ENCODE data around the gene SETD3.
"Not testable (repeated sequence)": the region's sequence is repeated elsewhere in the genome, so short reads cannot be mapped to it uniquely, and the experiment has no call there.

SETD3 gene

DNA sequence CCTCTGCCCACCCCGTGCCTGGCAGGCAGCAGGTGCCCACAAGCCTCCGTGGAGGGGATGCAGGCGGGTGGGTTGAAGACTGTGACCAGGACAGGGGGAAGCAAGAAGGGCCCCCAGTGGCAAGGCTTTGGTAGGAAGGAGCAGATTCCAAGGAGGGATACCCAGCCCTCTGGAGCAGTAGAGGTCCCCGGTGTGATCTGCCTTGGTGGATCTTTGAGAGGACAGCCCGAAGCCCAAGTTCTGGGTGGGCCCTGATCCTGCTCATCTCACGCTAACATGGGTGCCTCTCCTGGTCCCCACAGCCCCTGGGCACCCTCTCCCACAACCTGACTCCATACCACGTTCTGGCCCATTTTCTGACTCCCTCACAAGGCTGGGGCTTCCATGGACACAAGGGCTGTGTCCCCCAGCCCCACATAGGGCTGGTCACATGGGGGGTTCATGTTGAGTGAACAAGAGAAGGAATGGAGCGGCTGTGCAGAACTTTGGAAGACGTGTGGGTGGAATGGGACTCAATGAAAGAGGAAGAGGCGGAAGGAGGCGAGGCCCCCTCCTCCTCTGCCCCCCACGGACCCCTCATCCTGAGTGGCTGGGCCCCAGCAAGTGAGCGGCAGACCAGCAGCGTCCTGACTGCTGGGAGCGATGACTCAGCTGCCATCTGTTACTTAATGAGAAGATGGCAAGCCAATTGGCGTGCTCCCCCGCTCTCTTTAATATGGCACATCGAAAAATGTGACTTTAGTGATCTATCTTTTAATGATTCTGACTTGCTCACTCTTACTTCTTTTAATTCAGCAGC lies 131.6 kb downstream of the SETD3 start:
- CTCF ChIA-PET: no interaction called here
- DNase-seq (ENCODE audit: extremely low spot score): no peak
- TF ChIP-seq, protein P1, sequence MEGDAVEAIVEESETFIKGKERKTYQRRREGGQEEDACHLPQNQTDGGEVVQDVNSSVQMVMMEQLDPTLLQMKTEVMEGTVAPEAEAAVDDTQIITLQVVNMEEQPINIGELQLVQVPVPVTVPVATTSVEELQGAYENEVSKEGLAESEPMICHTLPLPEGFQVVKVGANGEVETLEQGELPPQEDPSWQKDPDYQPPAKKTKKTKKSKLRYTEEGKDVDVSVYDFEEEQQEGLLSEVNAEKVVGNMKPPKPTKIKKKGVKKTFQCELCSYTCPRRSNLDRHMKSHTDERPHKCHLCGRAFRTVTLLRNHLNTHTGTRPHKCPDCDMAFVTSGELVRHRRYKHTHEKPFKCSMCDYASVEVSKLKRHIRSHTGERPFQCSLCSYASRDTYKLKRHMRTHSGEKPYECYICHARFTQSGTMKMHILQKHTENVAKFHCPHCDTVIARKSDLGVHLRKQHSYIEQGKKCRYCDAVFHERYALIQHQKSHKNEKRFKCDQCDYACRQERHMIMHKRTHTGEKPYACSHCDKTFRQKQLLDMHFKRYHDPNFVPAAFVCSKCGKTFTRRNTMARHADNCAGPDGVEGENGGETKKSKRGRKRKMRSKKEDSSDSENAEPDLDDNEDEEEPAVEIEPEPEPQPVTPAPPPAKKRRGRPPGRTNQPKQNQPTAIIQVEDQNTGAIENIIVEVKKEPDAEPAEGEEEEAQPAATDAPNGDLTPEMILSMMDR (IDR thresholded peaks at IDR 0.05; ENCODE audit: control extremely low read depth, extremely low read depth, low read depth, missing control alignments): no peak
- POLR2A ChIA-PET: no interaction called here

DNA sequence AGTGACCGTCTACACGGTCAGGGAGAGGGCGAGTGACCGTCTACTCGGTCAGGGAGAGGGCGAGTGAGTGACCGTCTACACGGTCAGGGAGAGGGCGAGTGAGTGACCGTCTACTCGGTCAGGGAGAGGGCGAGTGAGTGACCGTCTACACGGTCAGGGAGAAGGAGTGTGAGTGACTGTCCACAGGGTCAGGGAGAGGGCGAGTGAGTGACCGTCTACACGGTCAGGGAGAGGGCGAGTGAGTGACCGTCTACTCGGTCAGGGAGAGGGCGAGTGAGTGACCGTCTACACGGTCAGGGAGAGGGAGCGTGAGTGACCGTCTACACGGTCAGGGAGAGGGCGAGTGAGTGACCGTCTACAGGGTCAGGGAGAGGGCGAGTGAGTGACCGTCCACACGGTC lies 132.4 kb downstream of the SETD3 start:
- POLR2A ChIA-PET; DNase-seq (ENCODE audit: extremely low spot score); CTCF ChIA-PET: not testable (repeated sequence)

All from GM10248 (cell line).